Mucosa of stomach (tissue), 1 donor: ENCODE data around the gene SFTPA2.
"Not testable (repeated sequence)": the region's sequence is repeated elsewhere in the genome, so short reads cannot be mapped to it uniquely, and the experiment has no call there.

Experiments
- H3K27me3 ChIP-seq: one replicate; pipeline ENCODE4 v1.7.0; 2013; ENCODE audit warnings: mild to moderate bottlenecking, low read length; ENCODE audit not compliant: control insufficient read depth, insufficient read depth
- H3K36me3 ChIP-seq: one replicate; pipeline ENCODE4 v1.7.0; 2013; ENCODE audit warnings: low read length; ENCODE audit not compliant: control insufficient read depth, insufficient read depth
- H3K4me1 ChIP-seq: one replicate; pipeline ENCODE4 v1.7.0; 2013; ENCODE audit warnings: mild to moderate bottlenecking, low read length; ENCODE audit not compliant: control insufficient read depth, insufficient read depth
- H3K4me3 ChIP-seq: one replicate; pipeline ENCODE4 v1.7.0; 2013; ENCODE audit warnings: low read length
- H3K9ac ChIP-seq: one replicate; pipeline ENCODE4 v1.7.0; 2013; ENCODE audit warnings: mild to moderate bottlenecking, low read length, moderate library complexity
- H3K9me3 ChIP-seq: one replicate; pipeline ENCODE4 v1.7.0; 2013; ENCODE audit warnings: mild to moderate bottlenecking, low read length, moderate library complexity; ENCODE audit not compliant: control insufficient read depth
- donor health status: Pancreatic carcinoma.

The SFTPA2 gene

DNA sequence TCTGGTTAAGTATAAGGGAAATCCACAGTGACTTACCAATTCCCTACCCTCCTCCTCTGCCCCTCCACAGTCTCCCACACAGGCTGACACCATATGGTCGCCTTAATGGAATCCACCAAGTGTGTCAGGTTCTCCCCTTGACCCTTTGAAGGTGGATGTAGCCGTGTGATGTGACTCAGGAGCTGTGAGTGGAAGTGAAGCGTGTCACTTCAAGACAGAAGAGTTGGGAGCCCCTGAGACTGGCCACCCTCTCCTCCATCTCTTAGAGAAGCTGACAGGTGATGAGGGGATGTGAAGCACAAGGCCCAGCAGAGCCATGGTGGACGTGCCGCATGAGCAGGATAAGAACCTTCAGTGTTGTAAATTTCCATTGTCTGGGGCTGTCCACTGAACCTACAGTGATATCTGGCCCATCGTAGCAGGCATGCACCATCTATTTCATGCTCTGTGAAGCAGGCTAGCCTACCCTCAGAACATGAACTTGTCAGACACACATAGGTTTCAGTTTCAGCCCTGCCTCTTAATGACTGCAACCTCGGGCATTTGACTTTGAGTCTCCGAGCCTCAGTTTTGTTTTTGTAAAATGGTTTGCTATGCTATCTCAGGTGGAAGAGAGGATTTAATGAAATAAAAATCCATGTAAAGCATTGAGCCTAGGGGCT, 35.0 kb downstream of the SFTPA2 start:
- not testable (repeated sequence) for H3K9ac ChIP-seq, H3K9me3 ChIP-seq, H3K4me1 ChIP-seq, H3K36me3 ChIP-seq, H3K4me3 ChIP-seq, H3K27me3 ChIP-seq

DNA sequence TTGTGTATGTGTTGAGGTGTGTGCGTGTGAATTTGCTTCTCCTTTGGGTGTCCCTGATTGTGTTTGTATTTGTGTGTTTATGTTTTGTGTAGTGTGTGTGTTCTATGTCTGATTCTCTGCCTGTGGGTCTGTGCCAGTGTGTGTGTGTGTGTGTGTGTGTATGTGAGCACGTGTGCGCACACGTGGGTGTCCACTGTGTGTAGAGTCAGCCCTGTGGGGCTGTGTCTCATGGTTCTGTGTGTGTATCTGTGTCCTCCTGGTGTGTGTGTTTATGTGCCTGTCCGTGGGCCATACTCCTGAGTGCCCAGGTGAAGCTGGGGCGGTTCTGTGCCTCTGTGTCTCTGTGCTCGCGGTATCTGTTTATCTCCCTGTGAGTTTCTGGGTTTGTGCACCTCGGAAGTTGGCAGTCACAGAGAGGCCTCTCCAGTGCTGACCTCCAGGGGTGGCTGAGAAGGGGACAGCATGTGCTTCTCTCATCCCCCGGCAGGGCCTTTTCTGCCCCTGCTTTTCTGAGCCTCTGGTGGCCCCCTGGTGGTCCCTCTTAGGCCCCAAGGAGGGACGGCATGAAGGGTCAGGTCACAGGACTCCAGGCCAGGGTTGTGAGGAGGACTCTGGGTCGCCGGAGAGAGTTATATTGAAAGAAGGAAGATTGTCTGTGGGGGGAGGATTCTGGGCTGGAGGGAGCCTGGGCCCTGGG, 36.9 kb downstream of the SFTPA2 start:
- not testable (repeated sequence) for H3K9me3 ChIP-seq, H3K27me3 ChIP-seq, H3K36me3 ChIP-seq, H3K9ac ChIP-seq, H3K4me3 ChIP-seq, H3K4me1 ChIP-seq

DNA sequence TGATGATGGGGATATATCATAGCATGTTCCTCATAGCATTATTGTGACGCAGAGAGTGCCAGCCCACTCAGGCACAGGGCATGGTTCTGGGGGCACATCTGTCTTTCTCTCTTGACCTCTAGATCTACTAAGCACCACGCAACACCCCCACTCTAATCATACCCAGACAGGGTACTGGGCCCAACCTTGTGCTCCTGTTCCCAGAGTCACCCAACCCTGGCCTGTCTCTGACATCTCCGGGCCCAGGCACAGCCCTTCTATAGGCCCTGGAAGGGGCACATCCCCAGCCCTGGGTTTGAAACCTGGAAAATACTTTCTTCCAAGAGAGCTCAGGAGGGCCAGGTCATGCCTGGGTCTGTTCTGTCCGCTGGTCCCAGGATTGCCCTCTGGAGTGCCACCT, 37.7 kb downstream of the SFTPA2 start:
- H3K9me3 ChIP-seq, H3K4me1 ChIP-seq, H3K9ac ChIP-seq, H3K4me3 ChIP-seq, H3K36me3 ChIP-seq, H3K27me3 ChIP-seq: not testable (repeated sequence)

DNA sequence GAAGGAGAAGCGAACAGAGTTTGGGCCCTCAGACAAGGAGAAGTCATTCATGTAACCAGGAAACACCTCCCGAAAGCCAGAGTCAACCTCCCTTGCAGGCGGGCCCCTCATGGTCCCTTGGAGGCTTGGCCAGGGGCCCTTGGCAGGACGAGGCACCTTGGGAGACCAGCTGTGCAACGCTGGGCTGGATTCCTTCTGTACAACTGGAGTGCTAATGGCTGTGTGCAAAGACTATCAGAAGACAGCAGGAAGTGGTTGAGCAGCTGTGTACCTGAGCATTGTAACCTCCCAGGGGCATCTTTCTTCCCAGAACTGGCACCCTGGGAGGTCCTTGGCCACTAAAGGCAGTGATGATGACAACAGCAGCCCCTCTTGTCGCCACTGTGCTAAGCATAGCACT, 38.5 kb downstream of the SFTPA2 start:
- H3K36me3 ChIP-seq, H3K4me3 ChIP-seq, H3K9me3 ChIP-seq, H3K9ac ChIP-seq, H3K27me3 ChIP-seq, H3K4me1 ChIP-seq: not testable (repeated sequence)

DNA sequence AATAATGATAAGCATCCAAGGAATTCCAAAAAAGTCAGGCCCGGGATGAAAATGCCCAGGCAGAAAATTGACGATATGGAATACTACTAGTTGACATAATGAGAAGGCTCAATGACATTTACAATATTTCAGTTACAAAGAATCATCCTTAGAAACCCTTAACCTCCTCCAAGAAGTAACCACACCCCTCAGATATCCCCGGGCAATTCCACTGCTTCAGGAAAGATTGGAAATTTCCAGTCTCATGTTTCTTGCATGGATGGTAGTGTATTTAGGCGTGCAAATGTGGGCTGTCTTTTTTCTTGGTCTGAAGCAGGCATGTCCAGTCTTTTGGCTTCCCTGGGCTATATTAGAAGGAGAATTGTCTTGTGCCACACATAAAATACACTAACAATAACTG, 42.6 kb downstream of the SFTPA2 start:
- not testable (repeated sequence) for H3K4me3 ChIP-seq, H3K36me3 ChIP-seq, H3K9me3 ChIP-seq, H3K27me3 ChIP-seq, H3K4me1 ChIP-seq, H3K9ac ChIP-seq

DNA sequence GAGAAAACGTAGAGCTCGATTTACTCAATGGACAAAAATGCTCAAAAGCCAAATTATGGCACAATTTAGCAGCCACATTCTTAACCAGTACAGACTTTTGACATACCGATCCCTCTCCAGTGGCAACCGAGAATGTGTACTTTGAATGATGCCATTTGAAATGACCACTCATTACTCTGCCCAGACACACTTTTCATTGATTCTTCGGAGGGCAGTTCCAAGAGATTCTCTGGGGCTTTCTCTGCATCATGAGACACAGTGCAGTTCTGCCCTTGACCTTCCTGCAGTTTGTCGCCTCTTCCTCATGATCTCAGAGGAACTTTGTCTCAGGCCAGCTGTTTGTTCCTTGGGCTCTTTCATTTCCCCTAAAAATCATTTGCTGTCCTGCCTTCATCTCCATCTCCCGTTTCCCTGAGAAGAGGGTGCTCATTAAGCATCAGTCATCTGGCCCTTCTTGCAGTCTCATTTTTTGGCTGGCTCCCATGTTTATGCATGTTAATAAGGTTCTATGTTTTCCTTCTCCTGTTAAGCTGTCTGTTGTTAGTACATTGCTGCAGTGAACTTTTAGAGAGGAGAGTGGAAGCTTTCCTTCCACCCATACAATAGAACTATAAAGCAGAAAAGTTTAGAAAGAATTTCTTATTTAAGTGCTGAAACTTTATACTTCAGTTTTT, 43.5 kb downstream of the SFTPA2 start:
- H3K27me3 ChIP-seq, H3K9ac ChIP-seq, H3K4me3 ChIP-seq, H3K36me3 ChIP-seq, H3K9me3 ChIP-seq, H3K4me1 ChIP-seq: not testable (repeated sequence)

DNA sequence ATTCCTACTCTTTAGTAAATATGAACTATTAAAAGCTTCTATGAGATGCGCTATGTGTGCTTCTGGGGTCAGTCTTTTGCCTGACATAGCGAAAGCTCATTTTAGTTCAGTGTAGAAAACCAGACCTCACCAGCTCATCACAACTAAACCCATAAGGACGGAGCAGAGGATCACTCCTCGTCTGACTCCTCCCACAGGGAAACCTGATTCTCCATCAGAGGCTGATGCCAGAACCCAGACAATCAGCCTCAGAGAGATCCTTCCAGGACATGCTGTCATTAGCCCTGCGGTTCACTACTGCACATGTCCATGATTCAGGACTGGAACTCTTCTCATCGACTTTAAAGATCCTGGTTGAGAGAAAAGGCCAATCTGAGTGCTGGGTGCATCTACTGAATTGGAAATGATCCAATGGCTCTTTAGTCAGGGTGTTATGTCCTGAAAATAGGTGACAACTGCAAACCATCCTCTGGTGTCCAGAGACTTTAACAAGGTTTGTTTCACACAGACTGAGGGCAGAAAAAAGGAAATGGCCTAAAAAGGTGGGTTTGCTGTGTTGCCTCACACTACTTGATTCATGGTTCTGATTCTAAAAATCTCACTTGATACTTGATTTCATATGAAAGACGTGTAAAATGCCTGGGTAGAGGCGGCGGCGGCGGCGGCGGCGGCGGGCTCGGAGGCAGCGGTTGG, 48.2 kb downstream of the SFTPA2 start, which contains the start of gene EIF5AL1:
Gene EIF5AL1, plus strand, starts transcription at position 643 of the 693 bp plus-strand sequence. CDS start 117 bp downstream, outside the sequence.
- H3K4me3 ChIP-seq, H3K9me3 ChIP-seq, H3K36me3 ChIP-seq, H3K4me1 ChIP-seq, H3K27me3 ChIP-seq, H3K9ac ChIP-seq: not testable (repeated sequence)

DNA sequence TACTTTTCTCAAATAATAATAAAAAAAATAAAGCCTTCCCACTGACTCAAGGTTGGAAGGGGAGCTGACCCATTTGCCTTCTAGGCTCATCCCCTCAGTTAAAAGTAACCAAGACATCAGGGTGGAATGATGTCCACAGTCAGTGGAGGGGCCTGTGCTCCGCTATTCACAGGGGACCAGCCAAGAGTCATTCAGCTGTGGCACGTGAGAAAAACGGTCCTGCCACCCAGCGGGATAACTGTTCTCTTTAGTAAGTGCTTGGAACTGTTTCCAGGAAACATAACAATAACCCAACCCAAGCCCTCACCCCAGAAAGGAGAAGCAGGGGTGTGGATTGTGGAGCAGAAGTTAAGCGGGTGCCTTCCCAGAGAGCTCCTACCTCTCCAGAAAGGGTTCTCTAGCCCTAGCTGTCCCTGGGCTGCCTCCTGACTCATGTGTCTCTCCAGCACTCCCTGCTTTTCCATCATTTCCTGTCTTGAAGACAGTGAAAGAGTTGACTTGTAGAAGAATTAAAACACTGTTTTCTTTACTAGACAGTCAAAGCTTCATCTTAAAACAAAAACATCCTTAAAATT, 50.2 kb downstream of the SFTPA2 start:
- not testable (repeated sequence) for H3K9me3 ChIP-seq, H3K4me1 ChIP-seq, H3K9ac ChIP-seq, H3K36me3 ChIP-seq, H3K4me3 ChIP-seq
- peaks cover 16% of the 10 kb centered on the region for H3K27me3 ChIP-seq

DNA sequence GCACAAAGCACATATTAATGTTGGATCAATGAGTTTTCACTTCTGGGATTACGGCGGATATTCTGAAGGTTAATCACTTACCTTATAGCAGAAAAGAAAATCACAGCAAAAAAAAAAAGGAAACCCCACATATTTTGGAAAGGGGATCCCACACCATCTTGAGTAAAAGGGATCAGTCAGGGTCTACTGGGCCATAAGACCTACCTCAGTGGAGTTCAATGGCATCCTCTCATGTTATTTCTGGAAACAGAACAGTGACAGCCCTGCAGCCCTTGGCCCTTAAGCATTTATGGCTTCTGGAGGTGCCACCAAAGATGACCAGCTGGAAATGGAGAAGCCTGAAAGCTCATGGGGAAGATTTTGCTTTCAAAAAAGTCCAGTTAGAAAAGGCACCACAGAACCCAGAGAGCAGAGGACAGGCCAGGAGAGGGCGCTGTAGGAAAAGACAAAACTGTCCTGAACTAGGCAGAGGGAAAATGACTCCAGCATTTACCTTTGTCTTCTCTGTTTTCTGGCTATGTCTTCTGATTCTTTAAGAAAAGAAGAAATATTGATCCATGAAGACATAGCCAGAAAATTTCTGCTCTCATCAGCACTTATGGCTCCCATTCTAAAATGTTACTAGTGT, 50.8 kb downstream of the SFTPA2 start:
- H3K9me3 ChIP-seq, H3K9ac ChIP-seq, H3K4me3 ChIP-seq, H3K4me1 ChIP-seq, H3K36me3 ChIP-seq: not testable (repeated sequence)
- peaks cover 16% of the 10 kb centered on the region for H3K27me3 ChIP-seq

DNA sequence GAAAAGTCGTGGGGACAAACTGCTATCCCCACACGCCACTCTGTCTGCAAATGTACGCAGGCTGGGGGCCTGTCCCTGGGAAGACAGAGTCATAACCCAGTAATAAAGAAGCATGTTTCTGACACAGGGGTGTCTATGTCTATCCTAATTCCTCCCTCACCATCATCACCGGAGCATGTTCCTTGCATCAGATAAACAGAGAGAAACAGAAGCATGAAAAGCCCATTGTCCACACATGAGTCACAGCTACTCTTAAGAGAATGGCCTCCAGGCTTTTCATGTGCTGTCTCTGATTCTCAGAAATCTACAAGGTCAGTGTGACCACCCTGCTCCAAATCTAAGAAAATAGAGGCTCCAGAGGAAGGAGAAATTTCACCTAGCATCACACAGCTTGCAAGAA, 52.0 kb downstream of the SFTPA2 start:
- H3K4me1 ChIP-seq, H3K4me3 ChIP-seq, H3K9ac ChIP-seq, H3K9me3 ChIP-seq, H3K36me3 ChIP-seq: not testable (repeated sequence)
- peaks cover 16% of the 10 kb centered on the region for H3K27me3 ChIP-seq

DNA sequence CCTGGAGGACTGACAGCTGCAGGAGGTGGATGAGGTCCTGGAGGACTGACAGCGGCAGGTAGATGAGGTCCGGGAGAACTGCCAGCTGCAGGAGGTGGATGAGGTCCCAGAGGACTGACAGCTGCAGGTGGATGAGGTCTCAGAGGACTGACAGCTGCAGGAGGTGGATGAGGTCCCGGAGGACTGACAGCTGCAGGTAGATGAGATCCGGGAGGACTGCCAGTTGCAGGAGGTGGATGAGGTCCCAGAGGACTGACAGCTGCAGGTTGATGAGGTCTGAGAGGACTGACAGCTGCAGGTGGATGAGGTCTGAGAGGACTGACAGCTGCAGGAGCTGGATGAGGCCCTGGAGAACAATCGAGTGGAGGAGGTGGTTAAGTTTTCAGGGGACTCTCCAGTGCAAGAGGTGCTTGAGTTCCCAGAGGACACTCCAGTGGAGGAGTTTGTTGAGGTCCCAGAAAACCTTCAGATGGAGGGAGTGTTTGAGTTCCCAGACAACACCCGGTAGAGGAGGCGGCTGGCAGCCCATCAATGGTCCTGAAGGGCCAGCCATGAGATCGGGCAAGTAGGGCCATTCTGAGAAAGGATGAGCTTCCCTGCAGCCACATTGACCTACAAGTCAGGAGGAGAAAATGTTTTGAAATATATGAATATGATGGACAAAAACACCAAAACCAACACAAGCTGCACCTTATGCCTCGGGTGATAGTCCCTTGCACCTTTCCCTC, 52.6 kb downstream of the SFTPA2 start:
- no peaks in the 10 kb centered on the region for H3K36me3 ChIP-seq
- H3K9ac ChIP-seq = no peak overlapping the region
- H3K4me1 ChIP-seq = no peaks in the 10 kb centered on the region
- peaks cover 16% of the 10 kb centered on the region for H3K27me3 ChIP-seq
- no peaks in the 10 kb centered on the region for H3K9me3 ChIP-seq
- H3K4me3 ChIP-seq = no peak overlapping the region
